RWPE1 (cell line): ENCODE measurements around the gene PLS1.

ENCODE experiments used
- CTCF ChIA-PET: fragments of 350-600 bp; sonication (Branson Sonifier 250); formaldehyde crosslinking; extraction: SDS; loops from one replicate; lab custom pipeline; 2021; lab: Yijun Ruan, JAX
- POLR2A ChIA-PET: fragments of 400-600 bp; formaldehyde crosslinking; extraction: SDS; loops from one replicate; lab custom pipeline; 2020; ENCODE audit warnings: antibody characterized with exemption; ENCODE audit not compliant: low non-redundant PET; lab: Yijun Ruan, JAX
- DNase-seq: peaks from one replicate; pipeline ENCODE4 v3.0.0; 2012; ENCODE audit warnings: low spot score
- H3K27ac ChIP-seq: fragments of 450-650 bp; 2 replicates; pipeline ENCODE4 v1.5.1; 2017
- TF ChIP-seq, protein P1 (sequence below): fragments of 450-650 bp; conservative IDR thresholded peaks from 2 replicates; pipeline ENCODE4 v1.5.1; 2017; ENCODE audit warnings: low read depth, mild to moderate bottlenecking

Gene PLS1

DNA sequence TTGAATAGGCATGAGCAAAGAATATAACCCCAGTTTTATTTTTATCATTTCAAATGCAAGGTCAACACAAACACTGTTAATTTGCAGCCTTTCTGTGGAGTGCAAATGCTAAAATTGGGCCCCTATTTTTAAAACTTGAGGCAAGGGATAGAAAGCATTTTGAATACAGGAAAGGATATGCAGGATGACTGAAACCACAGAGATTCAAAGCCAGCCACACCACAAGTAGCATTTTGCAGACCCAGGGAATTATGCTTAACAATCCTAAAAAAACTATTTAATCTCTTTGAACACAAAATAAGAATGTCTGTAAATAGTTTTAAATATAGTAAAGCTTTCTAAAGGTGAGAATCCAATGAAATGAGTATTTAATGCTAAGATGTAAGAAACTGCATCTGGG, 64.7 kb downstream of the PLS1 start:
- TF ChIP-seq, protein P1, sequence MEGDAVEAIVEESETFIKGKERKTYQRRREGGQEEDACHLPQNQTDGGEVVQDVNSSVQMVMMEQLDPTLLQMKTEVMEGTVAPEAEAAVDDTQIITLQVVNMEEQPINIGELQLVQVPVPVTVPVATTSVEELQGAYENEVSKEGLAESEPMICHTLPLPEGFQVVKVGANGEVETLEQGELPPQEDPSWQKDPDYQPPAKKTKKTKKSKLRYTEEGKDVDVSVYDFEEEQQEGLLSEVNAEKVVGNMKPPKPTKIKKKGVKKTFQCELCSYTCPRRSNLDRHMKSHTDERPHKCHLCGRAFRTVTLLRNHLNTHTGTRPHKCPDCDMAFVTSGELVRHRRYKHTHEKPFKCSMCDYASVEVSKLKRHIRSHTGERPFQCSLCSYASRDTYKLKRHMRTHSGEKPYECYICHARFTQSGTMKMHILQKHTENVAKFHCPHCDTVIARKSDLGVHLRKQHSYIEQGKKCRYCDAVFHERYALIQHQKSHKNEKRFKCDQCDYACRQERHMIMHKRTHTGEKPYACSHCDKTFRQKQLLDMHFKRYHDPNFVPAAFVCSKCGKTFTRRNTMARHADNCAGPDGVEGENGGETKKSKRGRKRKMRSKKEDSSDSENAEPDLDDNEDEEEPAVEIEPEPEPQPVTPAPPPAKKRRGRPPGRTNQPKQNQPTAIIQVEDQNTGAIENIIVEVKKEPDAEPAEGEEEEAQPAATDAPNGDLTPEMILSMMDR, result no peak
- DNase-seq, result no peak
- POLR2A ChIA-PET, result no interaction called here
- CTCF ChIA-PET, result interaction anchor here (0.6 to 1.2 kb wide), 2 partner anchors 22 to 75 kb away, joined by 3 read pairs; no protein-coding TSS in a partner anchor
- no peak overlapping the region for H3K27ac ChIP-seq

DNA sequence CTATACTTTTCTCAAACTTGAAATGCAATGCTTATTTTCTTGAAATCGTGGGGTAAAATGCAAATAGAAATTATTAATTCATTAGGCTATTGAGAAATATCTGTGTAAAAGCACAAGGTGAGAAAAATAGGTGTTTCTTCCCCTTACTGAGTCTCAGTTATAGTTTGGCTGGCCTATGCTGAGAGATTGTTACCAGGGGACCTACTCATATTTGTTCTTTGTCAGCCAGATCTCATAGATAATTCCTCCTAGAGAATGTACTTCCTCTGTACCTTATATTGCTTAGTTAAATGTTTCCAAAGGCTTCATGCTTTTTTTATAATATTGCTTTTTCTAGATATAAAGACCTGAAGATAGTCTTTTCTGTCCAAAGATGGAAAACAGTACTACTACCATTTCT, 67.7 kb downstream of the PLS1 start:
- no peak for DNase-seq
- ChIA-PET POLR2A (no interaction called here), CTCF (interaction anchor here (0.6 to 0.9 kb wide), 4 partner anchors 17 to 53 kb away, joined by 3 to 5 read pairs (median 4); no protein-coding TSS in a partner anchor)
- TF ChIP-seq, protein P1, result no peak
- no peak overlapping the region for H3K27ac ChIP-seq

DNA sequence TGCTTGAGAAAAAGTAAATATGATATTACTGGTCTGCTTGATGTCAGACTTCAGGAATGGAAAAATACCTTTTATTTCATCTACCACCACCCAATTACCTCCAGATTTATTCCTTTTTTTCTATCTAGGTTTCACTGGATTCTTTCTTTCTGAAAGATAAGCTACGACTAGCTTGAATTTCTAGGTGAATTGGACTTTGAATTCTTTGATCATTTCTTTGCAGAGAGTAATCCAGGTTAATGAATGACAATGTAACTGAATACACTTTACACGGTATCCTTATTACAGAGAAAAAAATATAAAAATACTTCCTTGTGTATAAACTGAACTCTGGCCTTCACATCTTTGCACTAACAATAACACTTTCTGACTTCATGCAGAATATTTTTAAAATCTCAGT, 68.1 kb downstream of the PLS1 start:
- POLR2A ChIA-PET, result no interaction called here
- CTCF ChIA-PET, result interaction anchor here (0.6 to 0.9 kb wide), 2 partner anchors 16 to 26 kb away, joined by 3 to 4 read pairs; no protein-coding TSS in a partner anchor
- no peak overlapping the region for H3K27ac ChIP-seq
- TF ChIP-seq, protein P1, result no peak
- DNase-seq, result no peak

DNA sequence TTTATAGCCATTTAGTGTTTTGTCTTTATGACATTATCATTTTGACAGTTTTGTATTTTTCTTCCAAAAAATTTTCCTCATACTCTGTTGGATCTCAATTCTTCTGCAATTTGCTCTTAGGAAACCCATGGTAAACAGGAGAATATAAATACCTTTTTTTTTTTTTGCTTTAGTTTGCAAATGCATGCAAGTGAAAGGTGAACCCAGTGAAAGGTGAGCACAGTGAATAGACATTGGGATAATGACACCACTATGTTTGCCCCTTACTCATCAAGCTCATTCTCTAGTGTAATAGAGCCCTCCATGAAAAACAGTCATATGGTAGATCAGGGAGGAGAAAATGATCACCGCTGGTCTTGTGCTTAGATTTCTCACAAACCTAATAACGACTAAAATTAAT, 68.6 kb downstream of the PLS1 start:
- ChIA-PET POLR2A (interaction anchor here (0.7 kb wide), 1 partner anchor 207 kb away, joined by 9 read pairs; no protein-coding TSS in a partner anchor), CTCF (interaction anchor here (0.9 kb wide), 1 partner anchor 16 kb away, joined by 3 read pairs; no protein-coding TSS in a partner anchor)
- TF ChIP-seq, protein P1, result no peak
- H3K27ac ChIP-seq, result no peak overlapping the region
- DNase-seq, result no peak

DNA sequence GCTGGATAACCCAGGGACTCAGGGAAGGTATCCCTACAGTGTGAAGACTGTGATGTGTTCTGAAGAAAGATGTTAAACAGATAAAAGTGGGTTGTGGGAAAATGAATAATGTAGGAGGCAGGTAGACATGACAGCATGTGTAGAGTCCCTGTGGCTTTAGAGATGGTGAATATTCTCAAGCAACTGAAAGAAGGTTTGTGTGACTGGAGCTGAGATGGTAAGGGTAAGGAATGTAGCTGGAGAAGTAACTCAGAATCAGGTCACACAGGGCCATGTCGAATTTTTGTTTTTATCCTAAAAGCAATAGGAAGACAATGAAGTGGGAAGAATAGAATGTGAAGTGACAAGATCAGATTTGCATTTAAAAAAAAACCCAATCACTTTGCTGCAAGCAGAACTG, 73.9 kb downstream of the PLS1 start:
- DNase-seq, result no peak
- H3K27ac ChIP-seq, result no peak overlapping the region
- TF ChIP-seq, protein P1, result no peak
- CTCF ChIA-PET, result interaction anchor here (0.7 kb wide), 1 partner anchor 55 kb away, joined by 3 read pairs; no protein-coding TSS in a partner anchor
- POLR2A ChIA-PET, result no interaction called here

DNA sequence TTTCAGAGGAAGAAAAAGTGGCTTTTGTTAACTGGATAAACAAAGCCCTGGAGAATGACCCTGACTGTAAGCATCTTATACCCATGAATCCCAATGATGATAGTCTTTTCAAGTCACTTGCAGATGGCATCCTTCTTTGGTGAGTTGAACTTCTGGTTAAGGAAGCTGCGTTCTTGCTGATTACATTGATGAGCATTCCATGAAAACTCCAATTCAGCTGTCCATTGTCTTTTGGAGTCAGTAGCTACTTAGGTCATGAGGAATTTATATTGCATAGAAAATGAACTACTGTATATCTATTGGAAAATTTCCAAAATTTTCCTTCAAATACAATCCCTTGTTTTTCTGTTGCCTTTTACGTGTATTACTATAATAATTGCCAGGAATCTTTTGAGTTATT, 80.0 kb downstream of the PLS1 start:
- TF ChIP-seq, protein P1, result no peak
- CTCF ChIA-PET, result no interaction called here
- POLR2A ChIA-PET, result no interaction called here

More for the DNA sequence above, 80.0 kb downstream of the PLS1 start:
- no peak for DNase-seq
- no peak overlapping the region for H3K27ac ChIP-seq
